NB4 (cell line): ENCODE data around the gene RFTN2.

Experiments used
- DNase-seq: peaks from one replicate; pipeline ENCODE4 v3.0.0; 2010; ENCODE audit warnings: low read depth
- H3K4me3 ChIP-seq: one replicate; pipeline ENCODE4 v1.5.1; 2011; ENCODE audit warnings: mild to moderate bottlenecking, low read depth, low read length, moderate library complexity
- CTCF ChIP-seq: IDR thresholded peaks from one replicate; pipeline ENCODE4 v1.5.1; 2012; ENCODE audit warnings: low read depth, low read length
- MAX ChIP-seq: IDR thresholded peaks from 2 replicates; pipeline ENCODE4 v1.6.1; 2011; ENCODE audit warnings: low read depth, low read length
- MYC ChIP-seq: IDR thresholded peaks from 2 replicates; pipeline ENCODE4 v1.6.1; 2011; ENCODE audit warnings: low read depth, low read length
- POLR2A ChIP-seq: IDR thresholded peaks from 2 replicates; pipeline ENCODE4 v1.6.1; 2011; ENCODE audit warnings: mild to moderate bottlenecking; ENCODE audit not compliant: insufficient read length; ENCODE audit errors: extremely low read depth

RFTN2 gene

GRCh38 chr2:197575987-197576386 is 99.4 kb downstream of the RFTN2 start:
- no peak for DNase-seq
- H3K4me3 ChIP-seq, result no peak overlapping the region
- TF ChIP-seq POLR2A (no peak), CTCF (no peak), MYC (no peak), MAX (no peak)

- DNase-seq, result no peak
- H3K4me3 ChIP-seq, result no peak overlapping the region
- TF ChIP-seq CTCF (no peak), MYC (no peak), POLR2A (no peak), MAX (no peak)
Measured at GRCh38 chr2:197573608-197574007, 101.8 kb downstream of the RFTN2 start.

GRCh38 chr2:197571627-197572271 is 103.6 kb downstream of the RFTN2 start:
- TF ChIP-seq CTCF (no peak), MAX (no peak), POLR2A (no peak), MYC (no peak)
- H3K4me3 ChIP-seq, result no peak overlapping the region
- no peak for DNase-seq

- no peak for DNase-seq
- TF ChIP-seq CTCF (no peak), MYC (no peak), POLR2A (no peak), MAX (no peak)
- no peak overlapping the region for H3K4me3 ChIP-seq
Measured at GRCh38 chr2:197560146-197560665, 115.2 kb downstream of the RFTN2 start.

- TF ChIP-seq MYC (no peak), CTCF (no peak), POLR2A (no peak), MAX (no peak)
- DNase-seq, result no peak
- no peak overlapping the region for H3K4me3 ChIP-seq
Measured at GRCh38 chr2:197559681-197560080, 115.7 kb downstream of the RFTN2 start.

- DNase-seq, result no peak
- H3K4me3 ChIP-seq, result no peak overlapping the region
- no peak for TF ChIP-seq POLR2A
- TF ChIP-seq MAX, result no peak
- TF ChIP-seq CTCF, result no peak
- TF ChIP-seq MYC, result no peak
Measured at GRCh38 chr2:197558393-197558792, 117.0 kb downstream of the RFTN2 start.
